ENCODE data around the gene CCDC30. TPM values are rescaled to one million over a fixed set of nuclear protein-coding genes. Genes with fewer than 3 reads are reported as not detected.

CCDC30 gene
- 1 to 10 TPM in 3 of 4 donors, under 1 TPM in 1; 0.99 to 4.1 (median 1.7) TPM for total RNA-seq

- H3K9me3 ChIP-seq = no peaks in the 10 kb centered on the region
- peak within 1 kb of the TSS; percentile 68 to 82 (median 78) for H3K4me3 ChIP-seq
- intact Hi-C loops (cut with DNase I) = loop anchor here (10.0 kb wide), 1 partner anchor 222 kb away; the partner anchor contains the start of gene YBX1
- TF ChIP-seq POLR2AphosphoS5 (IDR thresholded peaks at IDR 0.05) = peak; percentile 57 to 74
- TF ChIP-seq EP300 (IDR thresholded peaks at IDR 0.05) = no peak
- no peak for TF ChIP-seq CTCF (IDR thresholded peaks at IDR 0.05)
- peak; percentile 99 for DNase-seq (ENCODE audit: extremely low spot score)
- no peaks in the 10 kb centered on the region for H3K27me3 ChIP-seq
- peaks cover 14 to 22% (median 18%) of the 10 kb centered on the region in 4 donors for H3K4me1 ChIP-seq
- peak within 1 kb of the TSS; percentile 13 to 69 (median 32) for H3K27ac ChIP-seq (replicated peaks in 1 of 4)
- under 1% methylated on average over 46 of the region's 59 CpGs for WGBS
- peaks cover 0 to 28% (median 25%) of the 10 kb centered on the region in 4 donors for H3K36me3 ChIP-seq
These were observed at the start of gene CCDC30 for GRCh38 chr1:42462828-42463763. TSS of gene CCDC30 (plus strand) at chr1:42463286. CDS start at chr1:42480552, 17,266 bp downstream.

- TF ChIP-seq POLR2AphosphoS5 (IDR thresholded peaks at IDR 0.05) (no peak), EP300 (IDR thresholded peaks at IDR 0.05) (no peak), POLR2A (IDR thresholded peaks at IDR 0.05; ENCODE audit: low read depth) (no peak), CTCF (IDR thresholded peaks at IDR 0.05) (no peak)
- Histone ChIP-seq H3K4me3 (no peak overlapping the region), H3K27ac (replicated peaks in 1 of 4) (no peak overlapping the region), H3K9me3 (no peaks in the 10 kb centered on the region), H3K4me1 (peaks cover 8 to 10% (median 9%) of the 10 kb centered on the region in 4 donors), H3K36me3 (no peaks in the 10 kb centered on the region), H3K27me3 (no peaks in the 10 kb centered on the region)
- 92% methylated on average over 17 of the region's 17 CpGs for WGBS
- intact Hi-C loops (cut with DNase I) = no loop called here
- no peak for DNase-seq (ENCODE audit: extremely low spot score)
These were observed 48.3 kb upstream of the CCDC30 start for GRCh38 chr1:42414551-42415496.

- no peak for DNase-seq (ENCODE audit: extremely low spot score)
- Histone ChIP-seq H3K9me3 (no peaks in the 10 kb centered on the region), H3K4me1 (peaks cover 27 to 34% (median 29%) of the 10 kb centered on the region in 4 donors), H3K4me3 (no peak overlapping the region), H3K36me3 (no peaks in the 10 kb centered on the region), H3K27ac (replicated peaks in 1 of 4) (no peak overlapping the region), H3K27me3 (no peaks in the 10 kb centered on the region)
- intact Hi-C loops (cut with DNase I) = no loop called here
- WGBS = 85% methylated on average over 3 of the region's 3 CpGs
- TF ChIP-seq POLR2AphosphoS5 (IDR thresholded peaks at IDR 0.05) = no peak
- no peak for TF ChIP-seq POLR2A (IDR thresholded peaks at IDR 0.05; ENCODE audit: low read depth)
- no peak for TF ChIP-seq CTCF (IDR thresholded peaks at IDR 0.05)
- TF ChIP-seq EP300 (IDR thresholded peaks at IDR 0.05) = no peak
These were observed 45.9 kb upstream of the CCDC30 start for GRCh38 chr1:42417166-42417565.

- intact Hi-C loops (cut with DNase I) = no loop called here
- H3K27ac ChIP-seq (replicated peaks in 1 of 4) = no peak overlapping the region
These were observed 44.6 kb upstream of the CCDC30 start for GRCh38 chr1:42418516-42418915.

More at GRCh38 chr1:42418516-42418915, 44.6 kb upstream of the CCDC30 start:
- no peaks in the 10 kb centered on the region for H3K36me3 ChIP-seq
- no peaks in the 10 kb centered on the region for H3K27me3 ChIP-seq
- no peak for TF ChIP-seq EP300 (IDR thresholded peaks at IDR 0.05)
- no peak for TF ChIP-seq CTCF (IDR thresholded peaks at IDR 0.05)
- TF ChIP-seq POLR2A (IDR thresholded peaks at IDR 0.05; ENCODE audit: low read depth) = no peak
- TF ChIP-seq POLR2AphosphoS5 (IDR thresholded peaks at IDR 0.05) = no peak
- peaks cover 28 to 38% (median 32%) of the 10 kb centered on the region in 4 donors for H3K4me1 ChIP-seq
- WGBS = 88% methylated on average over 1 of the region's 1 CpG
- H3K4me3 ChIP-seq = no peak overlapping the region
- H3K9me3 ChIP-seq = no peaks in the 10 kb centered on the region
- no peak for DNase-seq (ENCODE audit: extremely low spot score)

Measured in esophagus muscularis mucosa (tissue), 4 donors.